Smooth muscle cell (in vitro differentiated cells): Measurements from ENCODE around the gene XRCC6. TPM values are rescaled to one million over a fixed set of nuclear protein-coding genes. Genes with fewer than 3 reads are reported as not detected.
"Not testable (repeated sequence)": the region's sequence is repeated elsewhere in the genome, so short reads cannot be mapped to it uniquely, and the experiment has no call there.

Source experiments
- DNase-seq: peaks from one replicate; lab custom pipeline; 2025; ENCODE audit not compliant: unreplicated experiment; lab: John Stamatoyannopoulos, UW
- H2AFZ ChIP-seq: fragments of 200-600 bp; sonication (generic); 2 replicates; pipeline ENCODE4 v1.6.0; 2016; ENCODE audit warnings: antibody characterized with exemption, low read depth, mild to moderate bottlenecking
- H3F3A ChIP-seq: fragments of 200-600 bp; sonication (generic); 2 replicates; pipeline ENCODE4 v1.6.0; 2017; ENCODE audit warnings: antibody characterized with exemption, low read depth
- H3K27ac ChIP-seq: fragments of 200-600 bp; sonication (generic); 2 replicates; pipeline ENCODE4 v1.5.1; 2016; ENCODE audit warnings: low read depth, mild to moderate bottlenecking
- H3K27me3 ChIP-seq: fragments of 200-600 bp; sonication (generic); 2 replicates; pipeline ENCODE4 v1.6.1; 2016; ENCODE audit warnings: low read depth, mild to moderate bottlenecking
- H3K36me3 ChIP-seq: fragments of 200-600 bp; sonication (generic); 2 replicates; pipeline ENCODE4 v1.5.1; 2016; ENCODE audit warnings: low read depth
- H3K4me1 ChIP-seq: fragments of 200-600 bp; sonication (generic); 2 replicates; pipeline ENCODE4 v1.5.1; 2016; ENCODE audit warnings: low read depth
- H3K4me2 ChIP-seq: fragments of 200-600 bp; sonication (generic); 2 replicates; pipeline ENCODE4 v1.6.0; 2016; ENCODE audit warnings: mild to moderate bottlenecking
- H3K4me3 ChIP-seq: fragments of 200-600 bp; sonication (generic); 2 replicates; pipeline ENCODE4 v1.5.1; 2016; ENCODE audit warnings: mild to moderate bottlenecking
- H3K79me2 ChIP-seq: fragments of 200-600 bp; sonication (generic); 2 replicates; pipeline ENCODE4 v1.6.0; 2016; ENCODE audit warnings: low read depth, mild to moderate bottlenecking
- H3K9ac ChIP-seq: fragments of 200-600 bp; sonication (generic); 2 replicates; pipeline ENCODE4 v1.6.0; 2016; ENCODE audit warnings: low read depth
- H3K9me3 ChIP-seq: fragments of 200-600 bp; sonication (generic); replicated peaks from 2 replicates; pipeline ENCODE4 v1.5.1; 2016; ENCODE audit warnings: low read depth
- H4K20me1 ChIP-seq: fragments of 200-600 bp; sonication (generic); 2 replicates; pipeline ENCODE4 v1.6.0; 2016; ENCODE audit warnings: low read depth
- CTCF ChIP-seq: fragments of 200-600 bp; sonication (generic); IDR thresholded peaks from 2 replicates; pipeline ENCODE4 v1.5.1; 2017; ENCODE audit warnings: borderline replicate concordance, mild to moderate bottlenecking, antibody characterized with exemption; ENCODE audit not compliant: insufficient read depth, poor library complexity, severe bottlenecking
- WGBS: methylation state at CpG from one replicate; pipeline ENCODE4 v1.1.7; 2016; ENCODE audit warnings: low lambda C conversion rate; 5-methylcytosine and 5-hydroxymethylcytosine counted together
- polyA plus RNA-seq: library from polyadenylated mRNA; unstranded; fragments of >200 nt; fragmentation: Nextera tagmentation; extraction: Ambion mirVana; gene quantifications from 2 replicates; pipeline ENCODE4 v1.2.1, GENCODE V29; 2016
- total RNA-seq: library from RNA; depleted of rRNA; stranded (reverse); fragments of >200 nt; gene quantifications from 2 replicates; pipeline ENCODE4 v1.2.3, GENCODE V29; 2014

Gene XRCC6
- total and polyA plus RNA-seq, 2 experiments from 2014 or later = 186 to 264 TPM

GRCh38 chr22:41682033-41682807 is 61.1 kb downstream of the XRCC6 start:
- peak overlapping the region; percentile 87 for H3K27ac ChIP-seq
- H4K20me1 ChIP-seq = peaks cover 66% of the 10 kb centered on the region
- H3K36me3 ChIP-seq = peaks cover 10% of the 10 kb centered on the region
- H3K4me3 ChIP-seq = peak overlapping the region; percentile 67
- H3F3A ChIP-seq = no peaks in the 10 kb centered on the region
- no peaks in the 10 kb centered on the region for H3K9me3 ChIP-seq
- peaks cover 89% of the 10 kb centered on the region for H3K79me2 ChIP-seq
- peaks cover 3% of the 10 kb centered on the region for H3K4me1 ChIP-seq
- H3K4me2 ChIP-seq = peak overlapping the region; percentile 85
- no peaks in the 10 kb centered on the region for H3K27me3 ChIP-seq
- no peak for TF ChIP-seq CTCF
- peak overlapping the region; percentile 82 for H3K9ac ChIP-seq
- WGBS = 38% methylated on average over 49 of the region's 50 CpGs
- DNase-seq = peak; percentile 37
- H2AFZ ChIP-seq = peak overlapping the region; percentile 16

GRCh38 chr22:41683052-41683451 is 62.0 kb downstream of the XRCC6 start:
- Histone ChIP-seq H3K79me2 (peaks cover 93% of the 10 kb centered on the region), H2AFZ (no peak overlapping the region), H3K4me1 (peaks cover 10% of the 10 kb centered on the region), H3K36me3 (peaks cover 10% of the 10 kb centered on the region), H3K9me3 (no peaks in the 10 kb centered on the region), H3K9ac (peak overlapping the region; percentile 82), H4K20me1 (peaks cover 71% of the 10 kb centered on the region), H3F3A (no peaks in the 10 kb centered on the region), H3K4me2 (peak overlapping the region; percentile 85), H3K4me3 (peak overlapping the region; percentile 67), H3K27me3 (no peaks in the 10 kb centered on the region), H3K27ac (peak overlapping the region; percentile 87)
- 93% methylated on average over 9 of the region's 9 CpGs for WGBS
- TF ChIP-seq CTCF = no peak
- DNase-seq = no peak

- WGBS = 73% methylated on average over 3 of the region's 3 CpGs
- H3K36me3 ChIP-seq = peaks cover 9% of the 10 kb centered on the region
- H3K9me3 ChIP-seq = no peaks in the 10 kb centered on the region
- H3K27ac ChIP-seq = peak overlapping the region; percentile 87
- H3K79me2 ChIP-seq = peaks cover 95% of the 10 kb centered on the region
- H3F3A ChIP-seq = no peaks in the 10 kb centered on the region
- H3K27me3 ChIP-seq = no peaks in the 10 kb centered on the region
- peaks cover 10% of the 10 kb centered on the region for H3K4me1 ChIP-seq
- TF ChIP-seq CTCF = no peak
- H2AFZ ChIP-seq = no peak overlapping the region
- H4K20me1 ChIP-seq = peaks cover 66% of the 10 kb centered on the region
- H3K9ac ChIP-seq = no peak overlapping the region
- no peak overlapping the region for H3K4me3 ChIP-seq
- H3K4me2 ChIP-seq = no peak overlapping the region
- no peak for DNase-seq
Observed at GRCh38 chr22:41683616-41684015, 62.5 kb downstream of the XRCC6 start.

GRCh38 chr22:41684194-41684593 is 63.1 kb downstream of the XRCC6 start:
- Histone ChIP-seq H3F3A (no peaks in the 10 kb centered on the region), H3K27me3 (no peaks in the 10 kb centered on the region), H3K36me3 (peaks cover 4% of the 10 kb centered on the region), H3K27ac (peak overlapping the region; percentile 87), H2AFZ (no peak overlapping the region), H3K9ac (no peak overlapping the region), H3K4me1 (peaks cover 10% of the 10 kb centered on the region), H4K20me1 (peaks cover 61% of the 10 kb centered on the region), H3K4me3 (no peak overlapping the region), H3K4me2 (no peak overlapping the region), H3K79me2 (peaks cover 90% of the 10 kb centered on the region), H3K9me3 (no peaks in the 10 kb centered on the region)
- no peak for TF ChIP-seq CTCF
- 88% methylated on average over 4 of the region's 4 CpGs for WGBS
- DNase-seq = no peak

- DNase-seq, H2AFZ ChIP-seq, H3F3A ChIP-seq, H3K4me1 ChIP-seq, H3K27me3 ChIP-seq, H3K9me3 ChIP-seq, H3K27ac ChIP-seq, H3K36me3 ChIP-seq: not testable (repeated sequence)
- Histone ChIP-seq H3K4me3 (peak overlapping the region; percentile 77), H3K9ac (peak overlapping the region; percentile 79), H4K20me1 (peaks cover 35% of the 10 kb centered on the region), H3K79me2 (peaks cover 64% of the 10 kb centered on the region), H3K4me2 (peak overlapping the region; percentile 94)
- WGBS = 96% methylated on average over 11 of the region's 11 CpGs
Observed at GRCh38 chr22:41686890-41687289, 65.8 kb downstream of the XRCC6 start.
